ENCODE data around the gene CERS4.
"Not testable (repeated sequence)": the region's sequence is repeated elsewhere in the genome, so short reads cannot be mapped to it uniquely, and the experiment has no call there.

GRCh38 chr19:8218127-8218526 is 9.0 kb downstream of the CERS4 start:
- TF ChIP-seq POLR2A, SPI1, POLR2AphosphoS5, POU2F2 (IDR thresholded peaks at IDR 0.05; ENCODE audit: low read depth, low read length): not testable (repeated sequence)
